HCT116 (cell line): ENCODE measurements around the gene HS6ST3.

Source experiments
- CTCF ChIP-seq, 3 experiments: fragments of 200-600 bp in 1 of 3; sonication (generic) in 1 of 3; IDR thresholded peaks in 2 of 3; conservative IDR thresholded peaks in 1 of 3; 2 replicates each; pipeline ENCODE4 v1.5.1; 2012 to 2017; ENCODE audit warnings: low read depth in 2 of 3, low read length in 2 of 3, antibody characterized with exemption in 1 of 3, borderline replicate concordance in 1 of 3, control low read depth in 1 of 3, mild to moderate bottlenecking in 1 of 3, mixed read lengths in 1 of 3, mixed run types in 1 of 3, moderate library complexity in 1 of 3; ENCODE audit not compliant: insufficient read depth in 1 of 3
- ELF1 ChIP-seq: IDR thresholded peaks from 2 replicates; pipeline ENCODE4 v1.6.1; 2012; ENCODE audit warnings: low read depth, borderline replicate concordance

- TF ChIP-seq ELF1 (no peak), CTCF (IDR thresholded peaks at IDR 0.05 in 2 of 3, conservative IDR thresholded peaks at IDR 0.05 in 1 of 3; ENCODE audit: borderline replicate concordance in 1 of 3, insufficient read depth in 1 of 3, low read depth in 2 of 3, low read length in 2 of 3) (no peak)
Observed at GRCh38 chr13:96460609-96461008, 370.7 kb downstream of the HS6ST3 start.
